AML-193 (cell line): ENCODE measurements around the gene SYCP2L.

Source experiments
- DNase-seq, 2 experiments: peaks; one replicate each; lab custom pipeline; 2025; lab: John Stamatoyannopoulos, UW

Gene SYCP2L

GRCh38 chr6:11008821-11009220, 122.0 kb downstream of the SYCP2L start:
- no peak for DNase-seq

- DNase-seq = no peak
These were observed 122.5 kb downstream of the SYCP2L start for GRCh38 chr6:11009353-11009752.

- DNase-seq = no peak
These were observed 125.0 kb downstream of the SYCP2L start for GRCh38 chr6:11011787-11012234.

DNA sequence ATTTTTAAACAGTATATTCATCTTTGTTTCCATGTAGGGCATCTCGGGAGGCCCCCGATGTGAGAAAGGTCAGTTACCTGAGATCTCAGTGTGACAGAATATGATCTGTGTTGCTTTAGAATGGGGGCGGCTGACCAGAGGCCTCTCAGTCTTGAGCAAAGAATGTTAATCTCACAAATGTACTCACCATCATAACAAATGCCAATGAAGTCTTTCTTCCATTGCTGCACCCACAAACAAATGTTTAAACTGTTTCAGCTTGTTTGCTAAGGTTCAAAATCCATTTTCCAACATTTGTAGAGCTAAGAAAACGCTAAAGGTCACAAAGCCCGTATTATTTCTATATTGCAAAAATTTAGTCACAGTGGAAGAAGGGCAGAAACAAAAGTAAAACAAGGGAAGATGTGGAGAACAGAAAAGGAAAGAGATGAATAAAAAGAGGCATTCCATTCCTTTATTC, 125.5 kb downstream of the SYCP2L start:
- DNase-seq = no peak

DNA sequence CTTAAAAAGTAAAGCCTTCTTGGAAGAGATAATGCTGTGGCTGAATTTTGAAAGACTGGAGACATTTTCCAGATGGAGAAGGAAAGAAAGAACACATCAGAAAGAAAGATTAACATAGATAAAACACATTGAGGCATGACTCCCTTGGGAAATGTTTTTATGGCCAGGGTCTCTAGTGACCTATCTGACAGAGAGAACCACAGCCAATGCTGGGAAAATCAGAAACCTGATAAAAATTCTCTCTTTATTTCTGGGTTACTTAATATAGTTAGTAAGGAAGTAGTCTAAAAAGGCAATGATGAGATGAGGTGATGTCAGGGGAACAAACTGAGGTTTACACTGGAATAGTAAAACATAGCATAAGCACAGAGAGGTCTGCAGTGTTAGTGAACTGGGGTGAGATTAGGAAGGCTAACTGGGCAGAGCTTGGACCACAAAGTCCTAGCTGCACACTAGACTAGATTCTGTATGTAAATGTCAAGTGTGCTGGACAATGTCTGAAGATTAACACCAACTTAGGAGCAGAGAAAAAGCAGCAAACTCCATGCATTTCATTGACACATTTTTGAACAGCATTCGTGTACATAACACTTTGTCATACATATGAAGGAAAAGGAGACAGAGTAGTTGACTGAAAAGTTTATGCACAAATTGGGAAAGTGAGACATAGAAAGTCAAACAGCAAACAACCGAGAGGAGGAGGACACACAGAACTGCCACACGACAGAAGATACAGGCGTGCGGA, 126.3 kb downstream of the SYCP2L start:
- no peak for DNase-seq

- DNase-seq = no peak
These were observed 126.8 kb downstream of the SYCP2L start for GRCh38 chr6:11013721-11014070.

DNA sequence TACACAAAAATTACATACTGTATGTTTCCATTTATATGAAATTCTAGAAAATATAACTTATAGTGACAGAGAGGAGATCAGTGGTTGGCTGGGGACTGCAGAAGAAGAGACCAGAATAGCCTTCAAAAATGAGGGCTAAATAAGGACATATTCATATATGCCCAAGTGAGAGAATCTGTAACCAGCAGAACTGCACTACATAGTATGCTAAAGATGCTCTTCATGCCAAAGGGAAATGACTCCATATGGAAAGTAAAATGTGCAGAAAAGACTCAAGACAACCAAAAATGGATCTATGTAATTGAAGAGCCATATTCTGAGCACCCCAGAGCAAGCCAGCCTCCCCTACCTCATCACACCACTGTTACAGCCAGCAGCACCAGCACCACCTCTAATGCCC, 128.2 kb downstream of the SYCP2L start:
- no peak for DNase-seq

DNA sequence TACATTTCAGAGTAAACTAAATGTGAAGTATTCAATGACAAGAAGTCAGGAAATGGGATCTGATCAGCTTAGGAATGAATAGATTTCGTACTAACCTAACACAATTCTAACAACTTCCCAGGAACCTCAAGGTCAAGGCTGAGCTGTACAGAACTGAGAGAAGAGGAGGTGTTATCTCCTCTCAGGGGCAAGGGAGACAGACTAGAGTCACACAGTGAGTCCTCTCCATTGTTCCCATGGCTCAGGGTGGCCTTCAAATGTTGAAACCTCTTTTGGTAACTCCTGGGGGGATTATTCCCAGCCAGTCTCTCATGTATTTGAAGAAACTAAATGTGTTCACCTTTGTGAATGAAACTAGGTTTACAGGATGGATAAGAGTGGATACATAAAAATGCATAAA, 129.6 kb downstream of the SYCP2L start:
- no peak for DNase-seq

DNA sequence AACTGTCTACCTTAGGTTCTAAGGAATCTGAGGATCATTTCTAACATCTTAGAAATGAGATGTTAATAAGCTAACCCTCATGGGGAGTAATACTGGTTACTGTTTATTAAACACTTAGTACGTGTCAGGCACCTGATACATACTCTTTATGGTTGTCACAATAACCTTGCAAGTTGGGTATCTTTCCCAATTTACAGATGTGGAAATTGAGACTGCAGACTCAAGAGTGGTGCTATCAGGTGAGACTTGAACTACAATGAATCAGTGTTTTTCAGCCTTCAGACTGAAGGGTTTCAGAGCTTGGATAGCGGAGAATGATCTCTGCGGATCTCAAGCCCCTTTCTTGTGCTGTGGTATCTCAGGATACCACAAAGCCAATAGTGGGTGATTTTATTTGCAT, 130.2 kb downstream of the SYCP2L start:
- DNase-seq = no peak

DNA sequence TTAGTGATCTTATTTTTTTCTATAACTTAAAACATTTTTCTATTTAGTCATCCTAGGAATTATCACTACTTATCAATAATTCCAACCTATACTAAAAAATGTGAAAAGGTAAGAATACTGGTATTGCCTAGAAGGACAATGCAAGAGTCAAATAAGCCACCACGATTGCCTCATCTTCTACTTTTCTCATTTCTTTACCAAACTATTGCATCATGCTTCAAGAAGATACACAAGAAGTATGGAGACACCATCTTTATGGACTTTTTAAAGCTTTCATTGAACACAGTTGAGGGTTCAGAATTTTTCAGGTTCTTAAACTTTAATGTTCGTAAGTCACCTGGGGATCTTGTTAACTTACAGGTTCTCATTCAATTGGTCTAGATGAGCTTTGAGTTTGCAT, 131.4 kb downstream of the SYCP2L start:
- no peak for DNase-seq

- DNase-seq = no peak
These were observed 134.2 kb downstream of the SYCP2L start for GRCh38 chr6:11021003-11021402.

- no peak for DNase-seq
These were observed 134.9 kb downstream of the SYCP2L start for GRCh38 chr6:11021714-11022113.

DNA sequence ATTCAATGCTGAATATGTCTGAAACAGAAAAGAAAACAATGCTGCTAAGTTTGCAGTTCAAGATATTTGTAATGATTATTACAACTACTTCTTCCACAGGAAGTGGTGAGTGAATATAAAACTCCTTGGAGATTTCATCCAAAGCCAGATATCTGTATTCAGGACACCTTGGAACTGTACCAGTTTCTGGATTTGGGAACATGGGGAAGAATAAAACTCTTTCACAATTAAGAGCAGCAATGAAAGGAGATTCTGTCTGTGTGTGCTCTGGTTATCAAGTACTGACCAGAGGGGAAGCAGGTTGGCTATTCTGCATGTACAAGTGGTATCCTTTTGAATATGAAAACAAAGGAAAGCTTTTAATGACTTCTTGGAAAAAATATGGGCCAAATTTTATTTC, 136.2 kb downstream of the SYCP2L start:
- DNase-seq = no peak
